ENCODE measurements around the gene FAAP20. TPM values are rescaled to one million over a fixed set of nuclear protein-coding genes. Genes with fewer than 3 reads are reported as not detected.

Gene FAAP20
- total RNA-seq (2021; ENCODE audit: unreplicated experiment) (112 TPM), Bru-seq, nascent RNA (percentile 56 among the genes with signal in this experiment), BruChase-seq, experiment 1, labeled RNA remaining after a 6-hour chase (percentile 77 among the genes with signal in this experiment), BruChase-seq, experiment 2, labeled RNA remaining after a 2-hour chase (percentile 71 among the genes with signal in this experiment)
- polyA plus RNA-seq (2012) = 50.0 and 53.3 TPM in 2 replicates
- long read RNA-seq, transcript FAAP20-202 (4 exons, 729 nt) = major isoform, 17 of 66 reads
- long read RNA-seq, partial matches to known transcripts = 17 of 66 reads
- long read RNA-seq, other reads (novel, unspliced or antisense) = 23 of 66 reads

DNA sequence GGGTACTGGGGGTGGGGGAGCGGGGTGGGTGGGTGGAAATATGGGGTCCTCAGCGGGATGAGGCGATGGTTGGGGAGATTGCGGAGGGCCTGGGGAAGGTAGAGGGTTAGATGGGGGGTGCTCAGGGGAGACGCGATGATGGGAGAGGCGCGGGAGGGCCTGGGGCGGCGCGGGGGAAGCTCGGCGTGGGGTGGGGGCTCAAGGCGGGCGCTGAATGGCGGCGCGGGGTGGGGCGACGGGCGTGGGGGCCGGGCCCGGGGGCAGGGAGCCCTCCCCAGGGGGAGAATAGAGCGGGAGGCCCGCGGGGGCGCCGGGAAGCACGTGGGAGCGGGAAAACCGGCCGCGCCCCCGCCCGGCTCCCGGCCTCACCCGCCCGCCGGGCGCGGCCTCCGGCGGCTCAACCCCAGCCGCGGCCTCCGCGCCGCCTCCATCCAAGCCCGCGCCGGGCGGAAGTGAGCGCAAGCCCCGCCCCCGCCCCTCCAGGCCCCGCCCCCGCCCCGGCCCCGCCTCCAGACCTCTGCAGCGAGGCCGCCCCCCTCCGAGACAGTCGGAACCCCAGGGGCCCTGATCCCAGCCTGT, at the start of gene FAAP20:
TSS of gene FAAP20 (minus strand) at position 454 of the 579 bp plus-strand sequence. CDS start at position 431, 23 bp downstream.
- POLR2A ChIA-PET = interaction anchor here (0.9 to 1.2 kb wide), 3 partner anchors 117 to 197 kb away, joined by 3 to 16 read pairs (median 3); partner anchors contain the start of genes MORN1 and RER1

DNA sequence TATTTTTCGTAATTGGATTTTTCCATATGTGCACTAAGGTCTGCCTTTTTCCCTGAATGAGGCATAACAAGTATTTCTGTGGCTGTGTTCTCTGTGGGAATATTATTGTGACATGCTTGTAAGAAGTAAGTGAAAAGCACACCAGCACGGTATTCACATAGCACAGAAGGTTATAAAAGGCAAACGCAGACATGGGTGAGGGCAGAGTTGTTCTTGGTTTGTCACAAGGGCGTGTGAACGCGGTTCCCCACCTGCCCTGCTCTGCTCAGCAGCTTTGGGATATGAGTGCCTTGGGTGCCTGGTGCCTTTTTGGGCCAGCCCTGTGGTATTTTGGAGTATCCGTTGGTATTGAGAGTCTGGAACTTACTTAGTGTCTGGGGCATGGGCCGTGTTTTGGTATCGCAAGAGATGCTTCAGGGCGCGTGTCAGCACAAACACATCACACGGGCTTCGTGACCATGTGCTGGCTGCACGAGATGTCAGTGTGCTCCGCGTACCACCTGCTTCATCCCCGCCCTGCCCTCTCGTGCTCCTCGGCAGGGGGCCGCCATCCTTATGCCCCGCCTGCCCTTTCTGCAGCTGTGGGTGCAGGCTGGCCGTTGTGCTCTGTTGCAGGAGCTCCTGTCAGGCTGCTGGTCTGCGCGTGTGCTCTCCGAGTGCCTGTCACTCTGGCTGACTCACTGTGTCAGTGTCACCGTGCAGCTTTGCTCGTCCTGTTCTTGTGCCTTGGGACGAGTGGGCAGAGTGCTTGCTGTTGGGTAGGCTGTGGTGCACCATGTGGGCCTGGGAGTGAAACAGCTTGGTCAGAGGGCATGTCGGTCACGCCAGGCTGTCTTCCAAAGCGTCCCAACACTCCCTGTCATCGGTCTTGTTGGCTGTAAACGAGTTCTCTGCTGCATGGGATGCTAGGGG, 48.5 kb upstream of the FAAP20 start:
- ATAC-seq (no peak), DNase-seq (ENCODE audit: low read depth, low spot score) (no peak)
- Histone ChIP-seq H3K9me3 (ENCODE audit: control insufficient read depth in 1 of 2, insufficient read depth in 1 of 2, low read depth in 1 of 2, low read length in 2 of 2) (no peaks in the 10 kb centered on the region), H4K20me1 (ENCODE audit: insufficient read depth) (peaks cover 7% of the 10 kb centered on the region; the same call in 1 of the 2 replicates), H3K4me2 (ENCODE audit: low read length) (no peak overlapping the region), H3K79me2 (ENCODE audit: insufficient read depth, low read length) (peaks cover 98% of the 10 kb centered on the region), H3K4me3 (replicated peaks in 1 of 2; ENCODE audit: low read depth in 1 of 2, low read length in 2 of 2) (no peak overlapping the region), H3K4me1 (ENCODE audit: control insufficient read depth in 1 of 2, insufficient read depth in 2 of 2, low read length in 2 of 2) (peaks cover 0 to 6% of the 10 kb centered on the region in 2 experiments; a peak in 1 of 4 replicates), H3K9ac (ENCODE audit: low read length) (no peak overlapping the region), H2AFZ (ENCODE audit: low read depth, low read length, poor library complexity, severe bottlenecking) (no peak overlapping the region), H3K9me2 (ENCODE audit: insufficient read depth) (no peaks in the 10 kb centered on the region), H3K27me3 (ENCODE audit: insufficient read depth, low read length) (no peaks in the 10 kb centered on the region), H3K27ac (ENCODE audit: low read depth, low read length) (no peak overlapping the region), H3K36me3 (ENCODE audit: control insufficient read depth in 1 of 2, insufficient read depth in 2 of 2, low read length in 2 of 2) (peaks cover 0 to 6% of the 10 kb centered on the region in 2 experiments; a peak in 2 of 4 replicates)
- BruUV-seq (replicated peaks) = no TSS peak
- intact Hi-C loops (cut with micrococcal nuclease) = no loop called here
- ChIA-PET CTCF (no interaction called here), POLR2A (no interaction called here), RAD21 (ENCODE audit: low non-redundant PET in 1 of 2, low total read pairs in 2 of 2, uncharacterized antibody in 2 of 2, unreplicated experiment in 2 of 2) (no interaction called here)
- TF ChIP-seq JUND (IDR thresholded peaks at IDR 0.05) (no peak), EZH2phosphoT487 (IDR thresholded peaks at IDR 0.05; ENCODE audit: borderline replicate concordance) (no peak), ZFX (IDR thresholded peaks at IDR 0.05) (no peak), EZH2 (IDR thresholded peaks at IDR 0.05) (no peak), FOSL1 (IDR thresholded peaks at IDR 0.05; ENCODE audit: low read depth) (no peak), CTCF (IDR thresholded peaks at IDR 0.05 in 2 of 3, conservative IDR thresholded peaks at IDR 0.05 in 1 of 3; ENCODE audit: borderline replicate concordance in 1 of 3, insufficient read depth in 1 of 3, low read depth in 2 of 3, low read length in 2 of 3) (no peak), POLR2A (IDR thresholded peaks at IDR 0.05; ENCODE audit: borderline replicate concordance, extremely low read depth, insufficient read depth, insufficient read length) (no peak), RAD21 (IDR thresholded peaks at IDR 0.05; ENCODE audit: low read depth) (no peak), EGR1 (IDR thresholded peaks at IDR 0.05; ENCODE audit: low read depth) (no peak)
- TF ChIP-seq, protein P1, sequence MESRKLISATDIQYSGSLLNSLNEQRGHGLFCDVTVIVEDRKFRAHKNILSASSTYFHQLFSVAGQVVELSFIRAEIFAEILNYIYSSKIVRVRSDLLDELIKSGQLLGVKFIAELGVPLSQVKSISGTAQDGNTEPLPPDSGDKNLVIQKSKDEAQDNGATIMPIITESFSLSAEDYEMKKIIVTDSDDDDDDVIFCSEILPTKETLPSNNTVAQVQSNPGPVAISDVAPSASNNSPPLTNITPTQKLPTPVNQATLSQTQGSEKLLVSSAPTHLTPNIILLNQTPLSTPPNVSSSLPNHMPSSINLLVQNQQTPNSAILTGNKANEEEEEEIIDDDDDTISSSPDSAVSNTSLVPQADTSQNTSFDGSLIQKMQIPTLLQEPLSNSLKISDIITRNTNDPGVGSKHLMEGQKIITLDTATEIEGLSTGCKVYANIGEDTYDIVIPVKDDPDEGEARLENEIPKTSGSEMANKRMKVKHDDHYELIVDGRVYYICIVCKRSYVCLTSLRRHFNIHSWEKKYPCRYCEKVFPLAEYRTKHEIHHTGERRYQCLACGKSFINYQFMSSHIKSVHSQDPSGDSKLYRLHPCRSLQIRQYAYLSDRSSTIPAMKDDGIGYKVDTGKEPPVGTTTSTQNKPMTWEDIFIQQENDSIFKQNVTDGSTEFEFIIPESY (IDR thresholded peaks at IDR 0.05; ENCODE audit: extremely low read depth, insufficient replicate concordance, low read length) = no peak

More for the DNA sequence above, at the start of gene FAAP20:
- H3K4me3 ChIP-seq (replicated peaks in 1 of 2; ENCODE audit: low read depth in 1 of 2, low read length in 2 of 2) = peak within 1 kb of the TSS; percentile 62 to 64
- DNase-seq (ENCODE audit: low read depth, low spot score) (peak; percentile 26), ATAC-seq (peak; percentile 65)
- no peaks in the 10 kb centered on the region for H3K9me3 ChIP-seq (ENCODE audit: control insufficient read depth in 1 of 2, insufficient read depth in 1 of 2, low read depth in 1 of 2, low read length in 2 of 2)
- peak within 1 kb of the TSS; percentile 65 for H3K9ac ChIP-seq (ENCODE audit: low read length)
- intact Hi-C loops (cut with micrococcal nuclease) = no loop called here
- peaks cover 14% of the 10 kb centered on the region for H3K79me2 ChIP-seq (ENCODE audit: insufficient read depth, low read length)
- peak within 1 kb of the TSS; percentile 61 for H2AFZ ChIP-seq (ENCODE audit: low read depth, low read length, poor library complexity, severe bottlenecking)
- H3K36me3 ChIP-seq (ENCODE audit: control insufficient read depth in 1 of 2, insufficient read depth in 2 of 2, low read length in 2 of 2) = no peaks in the 10 kb centered on the region
- H3K27me3 ChIP-seq (ENCODE audit: insufficient read depth, low read length) = no peaks in the 10 kb centered on the region
- H3K27ac ChIP-seq (ENCODE audit: low read depth, low read length) = peak within 1 kb of the TSS; percentile 64
- H3K4me2 ChIP-seq (ENCODE audit: low read length) = peak within 1 kb of the TSS; percentile 89
- H4K20me1 ChIP-seq (ENCODE audit: insufficient read depth) = no peaks in the 10 kb centered on the region
- H3K9me2 ChIP-seq (ENCODE audit: insufficient read depth) = no peaks in the 10 kb centered on the region
- no TSS peak for BruUV-seq (replicated peaks)
- ChIA-PET CTCF (interaction anchor here (0.6 to 8.1 kb wide), 21 partner anchors 10 to 605 kb away, joined by 3 to 271 read pairs (median 4); partner anchors contain the start of genes MORN1, PANK4, PEX10 and RER1), RAD21 (ENCODE audit: low non-redundant PET in 1 of 2, low total read pairs in 2 of 2, uncharacterized antibody in 2 of 2, unreplicated experiment in 2 of 2) (interaction anchor here (0.7 to 3.0 kb wide), 8 partner anchors 10 to 391 kb away, joined by 3 to 33 read pairs (median 5); partner anchors contain the start of genes MORN1 (in 1 of the 2) and RER1 (in 1 of the 2))
- peaks cover 18 to 44% of the 10 kb centered on the region in 2 experiments; a peak in 3 of 4 replicates for H3K4me1 ChIP-seq (ENCODE audit: control insufficient read depth in 1 of 2, insufficient read depth in 2 of 2, low read length in 2 of 2)
- no peak for TF ChIP-seq ZFX (IDR thresholded peaks at IDR 0.05)
- peak; percentile 68; the same call in 1 of the 2 replicates for TF ChIP-seq POLR2AphosphoS5 (IDR thresholded peaks at IDR 0.05; ENCODE audit: low read depth, low read length)
- no peak for TF ChIP-seq SP1 (IDR thresholded peaks at IDR 0.05; ENCODE audit: low read depth)
- TF ChIP-seq CEBPB (IDR thresholded peaks at IDR 0.05; ENCODE audit: low read depth) = no peak
- no peak for TF ChIP-seq SRF (IDR thresholded peaks at IDR 0.05; ENCODE audit: low read depth)
